GM19467 (cell line): Measurements from ENCODE around the gene KRTAP21-3.
"Not testable (repeated sequence)": the region's sequence is repeated elsewhere in the genome, so short reads cannot be mapped to it uniquely, and the experiment has no call there.

ENCODE experiments used
- ATAC-seq: cut with Tn5 transposase; IDR thresholded peaks from one replicate; pipeline ENCODE4 v1.9.1; 2021; ENCODE audit warnings: mild to moderate bottlenecking, moderate library complexity; ENCODE audit not compliant: unreplicated experiment

The KRTAP21-3 gene, protein sequence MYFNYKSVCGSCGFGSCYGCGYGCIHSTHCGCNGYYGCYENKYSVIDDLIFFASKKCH

DNA sequence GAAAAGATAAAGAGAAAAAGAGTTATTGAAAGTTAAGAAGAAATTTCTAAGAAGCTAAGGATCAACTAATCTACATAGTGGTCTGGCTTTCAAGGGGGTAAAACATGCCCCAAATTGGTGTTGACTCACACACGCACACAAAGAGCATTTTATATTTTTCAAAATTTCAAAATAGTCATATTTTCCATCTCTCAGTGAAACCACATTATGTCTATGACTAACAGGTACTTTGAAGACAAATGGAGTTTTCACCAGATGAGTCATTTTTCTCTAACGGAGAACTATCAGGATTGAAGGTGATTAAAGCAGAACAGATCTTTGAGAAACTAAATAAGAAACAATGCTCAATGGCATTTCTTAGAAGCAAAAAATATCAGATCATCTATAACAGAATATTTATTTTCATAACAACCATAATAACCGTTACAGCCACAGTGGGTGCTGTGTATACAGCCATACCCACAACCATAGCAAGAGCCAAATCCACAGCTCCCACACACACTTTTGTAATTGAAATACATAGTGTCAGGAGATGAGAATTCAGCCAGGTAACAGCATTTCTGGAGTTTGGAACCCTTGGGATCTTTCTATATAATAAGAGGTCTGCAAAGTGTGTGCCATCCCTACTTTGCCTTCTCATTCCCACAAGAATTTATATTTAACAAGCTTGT, at the start of gene KRTAP21-3:
Gene KRTAP21-3 (minus strand): TSS at position 539 of the 671 bp plus-strand sequence. CDS start 18 bp downstream, at position 521.
- ATAC-seq = no peak

DNA sequence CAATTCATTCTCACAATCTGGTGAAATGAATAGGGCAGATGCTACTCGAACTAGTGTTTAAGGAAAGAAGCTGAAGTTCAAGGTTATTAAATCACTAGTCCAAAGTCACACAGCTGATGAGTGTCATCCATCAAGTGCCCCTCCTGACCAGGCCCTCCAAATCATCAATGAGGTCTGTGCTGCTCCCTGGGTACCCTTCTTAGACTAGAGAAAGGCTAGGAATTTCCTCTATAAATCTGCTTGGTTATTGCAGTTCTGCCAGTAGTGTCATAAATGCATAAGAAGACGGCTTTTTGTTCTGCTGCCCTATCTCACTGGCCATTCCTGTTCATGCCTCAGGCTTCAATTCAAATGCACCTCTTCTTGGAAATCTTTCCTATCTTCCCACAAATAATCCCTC, 42.2 kb upstream of the KRTAP21-3 start:
- ATAC-seq = no peak

DNA sequence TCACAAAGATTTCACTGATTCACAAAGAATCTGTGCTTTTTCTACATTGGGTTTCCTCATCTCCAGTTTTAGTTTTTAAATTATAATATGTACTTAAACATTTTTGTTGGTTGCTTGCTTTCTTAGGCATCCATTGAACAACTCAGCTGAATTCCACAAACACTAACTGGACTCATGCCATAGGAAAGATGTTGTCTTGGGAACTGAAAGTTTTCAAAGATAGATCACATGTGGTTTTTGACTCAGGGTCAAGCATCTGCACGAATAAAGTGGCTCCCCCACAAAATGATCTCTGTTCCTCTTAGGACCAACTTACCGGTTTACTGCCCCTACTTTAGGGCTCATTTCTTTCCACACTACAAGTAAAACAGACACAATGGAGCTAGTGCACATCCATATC, 39.7 kb upstream of the KRTAP21-3 start:
- no peak for ATAC-seq

DNA sequence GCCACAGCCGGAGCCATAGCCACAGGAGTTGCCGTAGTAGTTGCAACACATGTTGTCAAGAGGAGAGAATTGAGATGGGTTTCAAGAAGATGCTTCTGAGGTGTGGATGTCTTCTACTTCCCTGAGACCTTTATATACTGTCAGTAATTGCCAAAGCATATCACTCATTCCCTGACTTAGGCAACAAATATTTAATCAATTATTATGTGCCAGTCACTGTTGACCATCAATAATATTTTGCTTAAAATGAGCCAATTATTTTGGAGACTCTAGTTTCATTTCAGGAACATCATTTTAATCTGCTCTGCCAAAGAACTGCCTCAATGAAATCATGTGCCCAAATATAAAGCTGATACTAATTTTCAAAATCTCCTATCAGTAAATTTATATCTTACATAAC, 36.8 kb upstream of the KRTAP21-3 start, which contains the start of gene KRTAP21-1:
Gene KRTAP21-1 (minus strand): TSS at position 101 of the 400 bp plus-strand sequence. CDS start 50 bp downstream, at position 51.
- not testable (repeated sequence) for ATAC-seq

DNA sequence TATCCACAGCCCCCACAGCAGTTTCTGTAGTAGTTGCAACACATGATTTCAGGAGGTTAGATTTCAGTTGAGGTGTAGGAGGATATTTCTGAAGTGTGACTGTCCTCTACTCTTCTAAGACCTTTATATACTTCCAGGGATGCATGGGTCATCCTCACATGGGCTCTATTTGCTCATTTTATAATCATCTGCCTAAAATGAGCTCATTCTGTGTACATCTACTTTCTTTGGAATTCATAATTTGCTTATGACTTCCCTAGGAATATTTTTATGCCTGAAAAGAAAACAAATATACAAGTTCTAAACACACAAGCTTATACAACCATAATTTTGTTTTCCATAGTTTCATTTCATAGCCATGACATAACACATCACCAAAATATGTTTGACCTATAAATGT, 28.6 kb upstream of the KRTAP21-3 start, which contains the start of gene KRTAP21-2:
Gene KRTAP21-2 (minus strand): TSS at position 101 of the 400 bp plus-strand sequence. CDS start 57 bp downstream, at position 44.
- ATAC-seq = no peak

DNA sequence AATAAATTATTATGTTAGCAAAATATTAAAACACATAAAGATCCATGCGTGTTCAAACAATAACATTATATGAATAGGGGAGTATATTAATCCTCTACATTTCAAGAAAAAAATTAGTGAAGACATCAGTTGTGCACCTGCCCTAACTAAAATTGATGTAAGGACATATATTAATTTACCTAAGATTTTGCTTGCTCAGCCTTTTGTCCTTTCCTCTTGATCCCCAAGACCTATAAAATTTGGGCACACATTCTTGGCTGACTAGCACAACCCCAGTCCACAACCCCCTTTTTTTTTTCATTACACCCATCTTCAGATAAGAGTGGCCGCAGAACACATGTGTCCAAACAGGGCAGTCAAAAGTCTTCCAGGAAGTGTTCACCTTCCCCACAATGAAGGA, 21.9 kb upstream of the KRTAP21-3 start:
- no peak for ATAC-seq

DNA sequence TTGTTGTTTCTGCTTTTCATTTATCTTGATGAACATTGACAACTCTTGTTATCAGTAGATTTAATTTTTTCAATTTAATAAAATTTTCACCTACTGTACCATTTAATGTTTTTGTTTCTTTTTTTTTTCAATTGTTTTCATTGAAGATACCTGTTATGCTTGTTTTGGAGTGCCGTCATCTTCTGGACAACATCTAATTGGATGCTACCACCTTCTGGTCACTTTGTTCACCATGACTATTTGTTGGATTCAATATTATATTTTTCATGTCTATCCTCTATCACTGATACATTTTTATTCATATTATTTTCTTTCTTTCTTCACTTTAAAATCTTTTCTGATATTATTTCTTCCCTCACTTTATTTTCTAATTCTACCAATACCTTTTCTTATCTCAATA, 14.4 kb upstream of the KRTAP21-3 start:
- ATAC-seq = no peak

DNA sequence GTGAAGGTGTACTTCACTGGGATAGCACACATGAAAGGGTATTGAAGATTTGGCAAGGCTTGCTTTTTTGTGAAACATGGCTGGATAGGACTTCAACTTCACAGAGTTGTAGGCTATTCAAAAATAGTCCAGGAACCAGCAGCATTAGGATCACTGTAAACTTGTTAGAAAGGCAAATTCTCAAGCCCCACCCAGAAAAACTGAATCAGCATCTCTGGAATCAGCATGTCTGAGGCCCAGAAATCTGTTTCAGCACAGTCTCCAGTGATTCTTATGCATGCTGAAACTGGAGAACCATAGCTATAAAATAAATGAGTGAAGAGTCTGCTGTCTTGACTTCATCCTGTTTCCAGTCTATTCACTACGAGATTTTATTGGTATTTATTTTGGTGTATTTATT, 8.1 kb upstream of the KRTAP21-3 start:
- ATAC-seq = no peak

DNA sequence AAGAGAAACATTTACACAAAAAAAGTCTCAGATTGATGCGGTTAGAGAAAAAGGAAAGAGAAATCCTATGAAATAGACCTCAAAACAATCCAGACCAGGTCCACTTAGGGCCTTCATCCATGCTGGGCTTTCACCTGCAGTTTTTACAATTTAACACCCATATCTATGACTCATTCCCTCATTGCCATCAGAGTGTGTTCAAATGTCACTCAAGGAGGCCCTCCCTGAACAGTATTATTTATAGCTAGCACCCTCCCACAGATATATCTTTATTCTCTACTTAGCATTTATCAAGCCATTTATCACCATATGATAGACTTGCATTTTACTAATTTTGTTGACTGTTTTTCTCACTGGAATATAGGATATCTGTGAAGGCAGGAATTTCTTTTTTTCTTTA, 824 bp upstream of the KRTAP21-3 start:
- no peak for ATAC-seq

DNA sequence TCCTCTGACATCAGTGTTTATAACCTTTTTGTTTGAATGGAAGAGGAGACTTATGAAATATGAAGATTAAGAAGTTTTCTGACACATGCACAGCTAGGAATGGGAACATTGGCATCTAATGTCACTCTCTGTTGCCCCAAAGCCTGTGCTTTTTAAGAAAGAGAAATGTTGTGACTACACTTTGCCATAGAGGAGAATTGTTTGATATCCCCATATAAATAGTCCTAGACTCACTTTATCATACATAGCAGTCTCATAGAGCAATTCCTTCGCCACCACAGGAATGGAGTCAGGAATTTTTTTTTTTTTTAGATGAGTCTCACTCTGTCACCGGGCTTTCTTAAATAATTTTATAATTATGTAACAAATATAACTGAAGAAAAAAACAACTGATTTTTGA, 1.5 kb downstream of the KRTAP21-3 start:
- ATAC-seq = no peak

DNA sequence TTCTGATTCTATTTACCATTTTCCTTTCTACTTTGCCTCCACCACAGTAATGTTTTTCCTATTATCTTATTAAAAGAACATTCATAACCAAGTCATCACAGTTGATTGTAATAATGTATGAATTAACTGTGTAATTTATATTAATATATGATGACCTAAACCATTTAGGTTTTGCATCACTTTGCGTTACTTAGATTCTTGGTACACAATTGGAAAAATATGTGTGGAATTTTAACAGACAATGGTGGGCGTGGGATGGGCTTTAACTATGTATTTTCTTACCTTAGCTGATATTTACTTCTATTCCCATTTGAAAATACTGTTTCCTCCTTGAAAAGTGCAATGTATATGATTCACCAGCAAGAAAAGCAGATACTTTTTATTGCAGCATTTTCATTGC, 3.6 kb downstream of the KRTAP21-3 start:
- no peak for ATAC-seq

DNA sequence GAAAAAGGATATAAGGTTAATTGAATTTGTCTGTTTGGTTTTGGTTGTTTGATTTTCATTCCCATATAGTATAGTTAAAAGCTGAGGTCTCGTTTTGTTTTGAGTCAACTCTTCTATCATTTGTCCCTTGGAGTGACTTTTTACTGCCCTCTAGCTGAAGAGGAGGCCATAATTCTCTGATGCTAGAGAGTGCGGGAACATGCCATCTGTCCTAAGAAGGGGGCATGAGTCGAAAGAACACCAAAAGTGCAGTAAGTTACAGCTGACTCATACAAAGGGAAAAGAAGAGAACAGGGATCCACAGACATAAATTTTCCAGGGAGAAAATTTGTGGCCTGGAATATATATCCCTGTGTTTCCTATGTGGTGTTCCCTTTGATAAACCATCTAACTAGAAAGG, 4.1 kb downstream of the KRTAP21-3 start:
- no peak for ATAC-seq

DNA sequence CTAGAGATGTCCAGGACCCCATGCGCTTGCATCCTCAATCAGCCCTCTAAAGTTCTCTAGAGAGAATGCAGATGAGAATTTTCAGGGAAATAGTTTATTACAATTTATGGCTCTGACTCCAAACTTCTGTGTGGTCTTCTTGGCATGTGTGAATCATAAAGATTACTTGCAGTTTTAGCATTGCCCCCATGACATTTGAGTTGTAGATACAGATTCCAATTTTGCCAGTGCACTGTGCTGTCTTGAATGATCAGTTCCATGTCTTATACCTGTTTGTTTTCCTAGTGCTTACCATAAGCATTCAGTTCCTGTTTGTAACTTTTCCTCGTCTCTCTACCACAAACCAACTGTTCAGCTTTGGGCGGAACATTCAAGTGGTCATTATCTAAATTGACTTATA, 4.8 kb downstream of the KRTAP21-3 start:
- ATAC-seq = no peak

DNA sequence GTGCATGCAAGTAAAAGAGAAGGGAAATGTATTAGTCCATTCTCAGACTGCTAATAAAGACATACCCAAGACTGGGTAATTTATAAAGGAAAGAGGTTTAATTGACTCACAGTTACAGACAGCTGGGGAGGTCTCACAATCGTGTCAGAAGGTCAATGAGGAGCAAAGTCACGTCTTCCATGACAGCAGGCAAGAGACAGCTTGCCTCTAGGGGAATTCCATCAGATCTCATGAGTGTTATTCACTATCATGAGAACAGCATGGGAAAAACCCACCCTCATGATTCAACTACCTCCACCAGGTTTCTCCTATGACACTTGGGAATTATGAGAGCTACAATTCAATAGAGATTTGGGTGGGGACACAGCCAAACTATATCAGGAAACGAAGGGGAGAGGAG, 8.1 kb downstream of the KRTAP21-3 start:
- ATAC-seq = no peak

DNA sequence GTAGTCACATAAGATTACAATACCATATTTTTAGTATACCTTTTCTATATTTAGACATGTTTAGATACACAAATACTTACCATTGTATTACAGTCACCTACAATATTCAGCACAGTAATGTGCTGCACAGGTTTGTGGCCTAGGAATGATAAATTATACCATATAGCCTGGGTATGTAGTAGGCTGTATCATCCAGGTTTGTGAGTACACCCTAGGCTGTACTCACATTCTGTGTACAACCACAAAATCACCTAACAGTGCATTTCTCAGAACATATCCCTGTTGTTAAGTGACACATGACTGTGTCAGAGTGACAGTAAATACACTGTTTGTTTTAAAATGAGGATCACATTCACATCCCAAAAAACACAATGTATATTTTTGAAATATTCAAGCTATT, 11.2 kb downstream of the KRTAP21-3 start:
- no peak for ATAC-seq

DNA sequence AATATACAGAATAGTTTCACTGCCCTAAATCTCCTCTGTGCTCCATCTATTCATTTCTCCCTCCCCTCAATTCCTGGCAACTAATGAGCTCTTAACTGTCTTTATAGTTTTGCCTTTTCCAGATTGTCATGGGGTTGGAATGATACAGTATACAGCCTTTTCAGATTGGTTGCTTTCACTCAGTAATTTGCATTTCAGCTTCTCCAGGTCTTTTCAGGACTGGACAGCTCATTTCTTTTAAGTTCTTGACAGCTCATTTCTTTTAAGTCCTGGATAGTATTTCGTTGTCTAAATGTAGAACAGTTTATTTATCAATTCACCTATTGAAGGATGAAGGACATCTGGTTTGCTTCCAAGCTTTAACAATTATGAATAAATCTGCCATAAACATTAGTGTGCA, 22.6 kb downstream of the KRTAP21-3 start:
- no peak for ATAC-seq

DNA sequence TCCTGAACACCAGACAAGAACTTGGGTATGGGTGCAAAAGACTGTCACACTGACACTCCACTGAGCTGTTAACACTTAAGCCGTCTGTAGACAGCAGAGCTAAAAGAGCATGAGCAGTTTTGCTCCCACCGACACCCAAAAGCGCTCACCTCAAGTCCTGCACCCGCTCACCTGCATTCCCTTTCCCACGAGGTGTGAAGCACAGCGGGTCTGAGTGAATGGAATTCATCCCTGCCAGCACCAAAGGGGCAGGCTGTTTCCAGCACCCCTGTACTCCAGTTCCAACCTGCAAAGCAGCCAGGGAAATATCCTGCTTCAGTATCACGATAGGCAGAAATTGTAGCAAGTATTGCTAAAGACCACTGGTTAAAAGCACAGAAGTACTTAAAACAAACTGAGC, 28.8 kb downstream of the KRTAP21-3 start:
- ATAC-seq = no peak

DNA sequence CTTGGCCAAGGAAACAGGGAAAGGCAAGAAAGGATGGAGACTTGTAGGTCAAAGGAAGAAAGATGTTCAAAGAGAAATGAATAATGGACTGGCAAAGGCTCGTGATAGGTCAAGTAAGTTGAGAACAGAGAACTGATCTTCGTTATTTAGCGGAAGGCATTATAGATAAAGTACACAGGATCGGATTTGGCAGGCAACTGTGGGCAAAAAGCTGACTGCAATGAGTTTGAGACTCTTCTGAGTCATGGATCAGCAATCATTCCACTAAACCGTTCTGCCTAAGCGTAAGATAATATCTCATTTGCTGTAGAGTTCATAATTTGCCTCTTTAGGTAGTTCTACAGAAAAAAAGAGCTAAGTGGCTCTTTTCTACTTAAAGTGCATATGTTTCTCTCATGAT, 34.1 kb downstream of the KRTAP21-3 start:
- ATAC-seq = no peak

DNA sequence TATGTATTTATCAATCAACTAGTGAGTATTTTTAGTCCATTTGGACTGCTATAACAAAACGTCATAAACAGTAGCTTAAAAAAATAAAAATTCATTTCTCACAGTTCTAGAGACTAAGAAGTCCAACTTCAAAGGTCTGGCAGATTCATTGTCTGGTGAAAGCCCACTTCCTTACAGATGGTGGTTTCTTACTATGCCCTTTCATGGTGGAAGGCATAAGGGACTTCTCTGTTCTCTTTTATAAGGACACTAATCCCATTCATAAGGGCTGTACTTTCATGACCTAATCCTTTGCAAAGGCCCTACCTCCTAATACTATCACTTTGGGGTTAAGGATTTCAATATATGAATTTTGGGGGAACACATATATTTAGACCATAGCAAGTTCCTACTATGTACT, 38.0 kb downstream of the KRTAP21-3 start:
- no peak for ATAC-seq

DNA sequence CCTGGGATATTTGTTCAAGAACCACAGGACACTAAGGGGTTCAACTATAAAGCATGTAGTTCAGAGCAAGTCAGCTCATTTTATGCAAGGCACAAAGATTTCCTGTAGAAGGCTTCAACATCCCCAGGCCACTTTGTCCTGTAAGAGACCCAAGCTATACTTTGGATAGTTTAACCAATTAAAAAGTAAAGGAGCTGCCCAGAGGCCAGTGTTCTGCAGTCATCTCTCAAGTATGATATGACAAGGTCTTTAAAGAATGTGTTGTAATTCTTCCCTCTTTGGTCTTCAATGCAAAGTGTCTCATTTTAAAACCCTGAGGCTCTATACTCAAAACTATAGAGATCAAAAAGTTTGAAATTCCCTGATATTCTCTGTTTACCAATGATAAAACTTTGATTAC, 41.8 kb downstream of the KRTAP21-3 start:
- no peak for ATAC-seq

DNA sequence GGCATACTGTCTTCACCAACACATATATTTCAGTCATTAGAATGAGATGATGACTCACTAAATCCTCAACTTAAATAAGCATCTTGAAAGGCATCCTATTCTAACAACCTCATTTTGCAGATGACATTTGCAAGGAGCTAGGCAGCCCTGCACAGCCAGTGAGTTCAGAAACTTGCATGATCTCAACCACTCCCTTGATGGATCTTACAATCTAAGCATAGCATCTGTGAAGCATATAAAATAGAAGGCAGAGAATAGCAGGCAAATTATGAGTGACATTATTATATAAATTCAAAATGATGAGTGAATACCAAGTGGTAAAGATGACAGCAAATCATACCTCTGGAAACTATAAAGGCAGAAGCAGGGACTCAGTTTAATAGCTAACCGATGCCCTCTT, 44.3 kb downstream of the KRTAP21-3 start:
- no peak for ATAC-seq

DNA sequence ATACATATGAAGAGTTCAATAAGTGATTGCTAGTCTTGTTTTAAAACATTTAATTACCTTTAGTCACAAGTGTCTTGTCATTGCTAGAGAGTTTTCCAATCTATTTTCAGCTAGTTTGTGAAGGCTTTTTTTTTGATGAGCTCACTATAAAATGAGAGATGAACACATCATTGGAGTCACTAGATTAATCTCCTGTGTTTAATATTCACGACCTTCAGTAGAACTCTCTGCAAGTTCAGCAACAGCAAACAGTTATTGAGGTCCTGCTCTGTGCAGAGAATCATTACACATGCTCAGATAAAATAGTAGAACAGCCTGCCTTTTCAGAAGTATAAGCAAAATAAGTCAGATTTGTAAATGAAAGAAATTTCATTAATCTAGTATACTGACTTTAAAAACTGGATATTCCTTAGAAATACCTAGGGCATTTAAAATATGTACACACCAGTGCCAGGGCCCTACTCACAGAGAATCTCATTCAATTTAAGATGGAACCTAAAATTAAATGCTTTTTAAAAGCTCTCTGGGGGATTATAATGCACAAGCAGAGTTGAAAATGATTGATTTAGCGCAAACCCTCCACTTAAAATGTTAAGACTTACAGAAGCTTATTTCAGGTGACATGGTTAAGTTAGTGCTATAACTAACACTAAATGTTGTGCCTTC, 45.5 kb downstream of the KRTAP21-3 start:
- no peak for ATAC-seq
